Kidney epithelial cell (primary cell): ENCODE results near the gene BRINP2. TPM values are rescaled to one million over a fixed set of nuclear protein-coding genes. Genes with fewer than 3 reads are reported as not detected.

Source experiments
- DNase-seq: peaks from one replicate; pipeline ENCODE4 v3.0.0-alpha.2; 2010; ENCODE audit warnings: low read depth
- H3K27me3 ChIP-seq: 2 replicates; pipeline ENCODE4 v1.6.0; 2011; ENCODE audit warnings: low read length; ENCODE audit not compliant: control insufficient read depth, insufficient read depth
- H3K36me3 ChIP-seq: 2 replicates; pipeline ENCODE4 v1.5.1; 2011; ENCODE audit warnings: low read length; ENCODE audit not compliant: control insufficient read depth, insufficient read depth
- H3K4me3 ChIP-seq: 2 replicates; pipeline ENCODE4 v1.5.1; 2011; ENCODE audit warnings: low read depth, mild to moderate bottlenecking, control low read depth, low read length
- total RNA-seq: library from RNA; depleted of rRNA; stranded (reverse); fragments of >200 nt; gene quantifications from 2 replicates; pipeline ENCODE4 v1.2.3, GENCODE V29; 2015
- TF ChIP-seq, protein P1 (sequence below): IDR thresholded peaks from 2 replicates; pipeline ENCODE4 v1.5.1; 2011; ENCODE audit warnings: mild to moderate bottlenecking, moderate library complexity, low read length, control low read depth, inconsistent platforms; ENCODE audit not compliant: insufficient read depth, poor library complexity, severe bottlenecking

BRINP2 gene
- total RNA-seq, 1 donor from 2014 or later, result not detected

- Histone ChIP-seq H3K27me3 (no peaks in the 10 kb centered on the region), H3K36me3 (no peaks in the 10 kb centered on the region), H3K4me3 (no peak overlapping the region)
- DNase-seq, result no peak
- TF ChIP-seq, protein P1, sequence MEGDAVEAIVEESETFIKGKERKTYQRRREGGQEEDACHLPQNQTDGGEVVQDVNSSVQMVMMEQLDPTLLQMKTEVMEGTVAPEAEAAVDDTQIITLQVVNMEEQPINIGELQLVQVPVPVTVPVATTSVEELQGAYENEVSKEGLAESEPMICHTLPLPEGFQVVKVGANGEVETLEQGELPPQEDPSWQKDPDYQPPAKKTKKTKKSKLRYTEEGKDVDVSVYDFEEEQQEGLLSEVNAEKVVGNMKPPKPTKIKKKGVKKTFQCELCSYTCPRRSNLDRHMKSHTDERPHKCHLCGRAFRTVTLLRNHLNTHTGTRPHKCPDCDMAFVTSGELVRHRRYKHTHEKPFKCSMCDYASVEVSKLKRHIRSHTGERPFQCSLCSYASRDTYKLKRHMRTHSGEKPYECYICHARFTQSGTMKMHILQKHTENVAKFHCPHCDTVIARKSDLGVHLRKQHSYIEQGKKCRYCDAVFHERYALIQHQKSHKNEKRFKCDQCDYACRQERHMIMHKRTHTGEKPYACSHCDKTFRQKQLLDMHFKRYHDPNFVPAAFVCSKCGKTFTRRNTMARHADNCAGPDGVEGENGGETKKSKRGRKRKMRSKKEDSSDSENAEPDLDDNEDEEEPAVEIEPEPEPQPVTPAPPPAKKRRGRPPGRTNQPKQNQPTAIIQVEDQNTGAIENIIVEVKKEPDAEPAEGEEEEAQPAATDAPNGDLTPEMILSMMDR, result no peak
Measured at GRCh38 chr1:177289532-177289931, 118.8 kb downstream of the BRINP2 start.

DNA sequence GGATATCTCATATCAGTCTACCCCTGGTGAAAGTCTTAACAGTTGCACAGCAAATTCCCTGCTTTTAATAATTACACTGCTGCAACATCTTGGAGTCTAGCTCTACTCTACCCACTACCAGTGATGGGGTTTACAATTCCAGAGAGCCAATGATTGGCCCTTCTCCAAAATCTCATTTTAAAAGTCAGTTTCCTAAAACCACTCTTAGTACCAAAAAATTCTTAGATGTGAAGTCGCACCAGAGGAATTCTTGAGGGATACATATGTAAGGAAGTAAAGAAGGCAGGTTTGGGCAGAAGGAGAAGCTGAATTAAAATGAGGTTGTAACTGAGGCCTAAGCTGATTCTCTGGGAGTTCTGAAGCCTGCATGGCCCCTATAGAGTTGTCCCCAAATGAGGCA is 129.7 kb downstream of the BRINP2 start:
- no peaks in the 10 kb centered on the region for H3K36me3 ChIP-seq
- H3K4me3 ChIP-seq, result no peak overlapping the region
- DNase-seq, result no peak
- TF ChIP-seq, protein P1, result no peak
- H3K27me3 ChIP-seq, result no peaks in the 10 kb centered on the region

DNA sequence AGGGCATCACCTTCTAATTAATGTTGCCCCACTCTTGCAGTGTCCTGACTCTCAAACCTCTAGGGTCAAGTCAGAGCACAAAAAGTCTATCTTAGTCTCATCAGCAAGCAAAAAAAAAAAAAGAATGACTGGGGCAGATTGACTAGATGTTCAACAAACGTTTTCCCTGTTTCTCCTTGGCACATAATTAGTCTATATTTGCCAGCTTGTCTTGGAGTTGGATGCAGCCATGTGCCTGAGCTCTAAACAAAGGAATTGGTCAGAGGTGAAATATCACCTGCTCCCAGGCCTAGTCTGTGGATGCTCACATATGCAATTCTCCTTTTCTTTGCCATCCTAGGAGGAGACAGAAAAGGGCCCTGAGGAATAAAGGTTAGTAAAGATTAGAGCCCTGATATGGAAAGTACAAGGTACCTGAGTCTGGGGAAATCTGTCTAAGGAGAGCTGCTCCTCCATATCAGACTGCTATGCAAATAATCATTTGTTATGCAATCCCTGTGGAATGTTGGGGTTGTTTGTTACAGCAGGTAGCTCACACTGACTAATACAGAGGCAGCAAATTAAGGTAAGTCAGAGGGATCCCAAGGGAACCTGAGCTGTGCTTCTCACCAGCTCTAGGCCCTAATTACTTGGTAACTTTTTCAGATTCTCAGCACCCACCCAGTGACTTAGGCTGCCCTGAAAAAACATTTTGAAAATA is 130.8 kb downstream of the BRINP2 start:
- Histone ChIP-seq H3K27me3 (no peaks in the 10 kb centered on the region), H3K4me3 (no peak overlapping the region), H3K36me3 (no peaks in the 10 kb centered on the region)
- TF ChIP-seq, protein P1, result no peak
- no peak for DNase-seq

GRCh38 chr1:177302357-177303044 is 131.7 kb downstream of the BRINP2 start:
- H3K4me3 ChIP-seq, result no peak overlapping the region
- no peaks in the 10 kb centered on the region for H3K27me3 ChIP-seq
- no peak for DNase-seq
- H3K36me3 ChIP-seq, result no peaks in the 10 kb centered on the region
- TF ChIP-seq, protein P1, result no peak

- no peaks in the 10 kb centered on the region for H3K27me3 ChIP-seq
- H3K36me3 ChIP-seq, result no peaks in the 10 kb centered on the region
- no peak for DNase-seq
- TF ChIP-seq, protein P1, result no peak
- H3K4me3 ChIP-seq, result no peak overlapping the region
Measured at GRCh38 chr1:177305040-177306018, 134.6 kb downstream of the BRINP2 start.
